GM21515 (cell line): ENCODE results near the gene HOGA1.
A peak's percentile ranks its signal among the peaks of the same experiment; 100 is the strongest.
"Not testable (repeated sequence)": the region's sequence is repeated elsewhere in the genome, so short reads cannot be mapped to it uniquely, and the experiment has no call there.

Experiments
- ATAC-seq: cut with Tn5 transposase; IDR thresholded peaks from one replicate; pipeline ENCODE4 v1.9.1; 2021; ENCODE audit not compliant: unreplicated experiment

HOGA1 gene

DNA sequence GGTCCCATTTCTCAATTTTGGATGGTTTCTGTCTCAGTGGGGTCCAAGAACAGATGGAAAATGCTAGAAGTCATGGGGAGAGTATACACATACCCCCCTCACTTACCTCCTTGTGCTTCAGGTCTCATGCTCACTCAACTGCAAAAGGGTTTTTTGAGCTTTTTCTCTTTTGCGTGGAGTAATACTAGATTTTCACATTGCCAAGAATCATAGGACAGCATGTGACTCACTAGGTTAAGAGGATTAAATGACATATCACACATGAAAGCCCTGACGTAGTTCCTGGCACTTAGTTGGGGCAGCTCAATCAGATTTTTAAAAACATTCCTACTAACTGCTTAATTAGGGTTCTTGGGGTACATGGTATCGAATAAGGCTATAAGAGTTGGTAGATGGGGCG is 60.7 kb downstream of the HOGA1 start:
- no peak for ATAC-seq

DNA sequence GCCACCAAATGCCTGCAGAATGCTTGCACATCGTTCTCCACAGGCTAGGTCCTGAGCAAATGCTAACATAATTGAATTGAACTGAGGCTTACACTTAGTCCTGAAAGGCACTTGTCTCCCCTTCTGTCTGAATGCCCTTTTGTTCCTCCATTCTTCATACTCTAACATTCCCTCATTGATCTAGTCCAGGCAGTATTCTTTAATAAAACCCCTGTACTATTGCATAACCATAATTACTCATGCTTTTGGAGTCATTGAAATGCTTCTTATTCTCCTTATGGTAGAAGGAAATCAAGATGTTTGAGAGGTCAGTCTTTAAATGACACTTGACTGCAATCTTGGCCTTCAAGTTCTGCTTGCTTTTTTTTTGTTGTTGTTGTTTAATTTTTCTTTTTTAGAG is 63.4 kb downstream of the HOGA1 start:
- no peak for ATAC-seq

DNA sequence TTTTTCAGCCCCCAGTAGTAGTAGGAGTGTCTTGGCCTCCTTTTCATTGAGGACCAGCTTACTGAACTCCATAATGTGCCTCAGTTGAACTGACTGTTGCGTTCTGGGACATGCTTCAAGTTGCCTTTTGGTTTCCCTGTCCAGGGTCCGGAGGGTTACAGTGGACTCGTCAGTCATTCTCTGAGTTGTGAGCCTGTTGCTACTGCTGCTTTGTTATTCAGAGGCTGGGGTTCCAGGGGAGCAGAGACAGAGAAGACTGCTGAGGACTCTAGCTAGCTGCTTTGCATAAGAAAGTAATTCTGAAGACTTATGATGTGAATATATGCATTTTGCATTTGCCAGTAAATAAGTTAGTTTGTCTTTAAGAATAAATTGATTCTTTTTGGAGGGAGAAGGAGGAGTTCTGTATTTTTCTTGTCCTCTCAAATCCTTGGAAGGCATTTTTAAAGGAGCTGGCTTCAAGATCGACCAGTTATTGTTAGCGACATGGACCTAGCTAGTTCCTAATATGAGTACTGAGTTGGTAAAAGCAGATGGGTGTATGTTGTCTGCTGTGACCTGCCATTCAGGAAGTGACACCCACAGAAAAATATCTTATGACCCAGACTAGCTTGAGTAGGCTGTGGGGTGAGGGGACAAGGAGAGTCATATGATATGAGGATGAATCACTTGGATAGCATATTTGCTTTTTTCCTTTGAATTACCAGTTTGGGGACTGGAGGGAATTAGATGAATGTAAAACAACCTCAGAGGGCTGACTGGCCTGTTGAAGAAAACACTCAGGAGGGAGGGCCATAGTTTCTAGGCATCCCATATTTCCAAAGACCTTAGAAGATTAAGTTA is 64.6 kb downstream of the HOGA1 start:
- peak; percentile 84 for ATAC-seq

DNA sequence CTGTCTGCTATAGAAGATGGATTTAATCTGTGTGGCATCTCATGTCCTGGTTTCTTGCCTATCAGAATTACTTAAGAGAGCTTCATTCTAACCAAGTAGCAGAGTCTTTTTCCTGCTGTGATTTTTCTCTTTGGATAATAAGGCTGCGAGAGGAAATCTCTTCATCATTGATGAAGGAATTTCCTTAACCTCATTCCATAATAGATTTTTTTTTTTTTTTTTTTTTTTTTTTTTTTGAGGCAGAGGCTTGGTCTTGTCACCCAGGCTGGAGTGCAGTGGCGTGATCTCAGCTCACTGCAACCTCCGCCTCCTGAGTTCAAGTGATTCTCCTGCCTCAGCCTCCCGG is 65.2 kb downstream of the HOGA1 start:
- not testable (repeated sequence) for ATAC-seq

DNA sequence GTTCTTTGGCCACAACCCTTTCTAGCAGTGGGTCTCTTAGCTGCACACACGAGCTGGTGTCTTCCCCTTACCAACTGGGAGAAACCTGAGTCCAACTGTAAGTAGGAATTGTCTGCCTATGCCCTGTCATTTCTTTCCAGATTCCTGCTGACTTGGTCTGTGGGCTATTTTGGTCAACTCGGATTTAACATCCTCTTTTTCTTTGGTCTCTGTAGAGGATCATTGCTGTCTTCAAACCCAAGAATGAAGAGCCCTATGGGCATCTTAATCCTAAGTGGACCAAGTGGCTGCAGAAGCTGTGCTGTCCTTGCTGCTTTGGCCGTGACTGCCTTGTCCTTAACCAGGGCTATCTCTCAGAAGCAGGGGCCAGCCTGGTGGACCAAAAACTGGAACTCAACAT is 66.5 kb downstream of the HOGA1 start:
- no peak for ATAC-seq

DNA sequence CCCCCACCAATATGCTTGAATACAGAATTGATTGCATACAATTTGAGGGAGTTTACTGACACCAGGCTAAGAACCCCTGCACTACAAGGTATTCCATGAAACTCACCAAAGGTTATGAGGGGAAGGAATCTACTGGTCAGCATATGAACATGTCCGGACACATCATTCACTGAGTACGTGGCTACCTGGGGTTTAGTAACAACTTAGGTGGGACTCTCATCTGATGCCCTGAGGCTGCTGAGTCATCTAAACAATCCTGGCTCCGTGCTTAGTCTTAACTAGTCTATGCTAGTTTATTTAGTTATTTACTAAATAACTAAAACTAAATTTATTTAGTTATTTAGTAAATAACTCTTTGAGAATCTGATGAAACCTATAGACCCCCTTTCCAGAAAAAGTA is 67.6 kb downstream of the HOGA1 start:
- no peak for ATAC-seq

DNA sequence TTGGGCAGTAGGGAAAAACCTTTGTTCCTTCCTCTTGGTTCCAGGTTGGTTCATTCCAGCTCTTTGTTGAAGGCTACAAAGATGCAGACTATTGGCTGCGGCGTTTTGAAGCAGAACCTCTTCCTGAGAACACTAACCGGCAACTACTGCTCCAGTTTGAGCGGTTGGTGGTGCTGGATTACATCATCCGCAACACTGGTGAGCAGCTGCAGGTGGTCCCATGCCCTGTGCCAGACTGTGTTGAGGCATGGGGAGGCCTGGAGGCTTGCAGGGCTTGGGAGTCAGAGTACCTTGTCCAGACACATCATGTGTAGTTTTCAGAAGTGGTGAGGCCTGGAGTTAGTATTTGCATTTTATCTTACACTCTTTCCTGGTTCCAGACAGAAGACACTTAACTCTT is 72.6 kb downstream of the HOGA1 start:
- ATAC-seq = no peak

DNA sequence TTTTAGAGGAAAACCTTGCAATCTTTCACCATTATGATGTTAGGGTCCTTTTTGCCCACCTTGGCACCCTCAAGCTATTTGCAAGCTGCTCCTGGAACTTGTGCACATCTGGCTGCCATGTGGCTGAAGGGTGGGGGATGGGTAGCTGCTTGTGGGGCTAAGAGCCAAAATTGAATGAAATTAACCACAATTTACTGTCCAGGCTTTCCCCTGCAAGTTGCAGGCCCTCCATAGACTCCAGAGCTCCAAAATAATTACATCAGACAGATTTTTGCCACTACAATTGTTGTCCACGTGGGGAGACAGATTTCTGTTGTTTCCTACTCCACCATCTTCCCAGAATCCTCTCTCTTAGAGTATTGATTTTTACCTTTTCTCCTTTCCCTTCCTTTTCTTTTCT is 75.4 kb downstream of the HOGA1 start:
- no peak for ATAC-seq
